ENCODE results near the gene DELE1. TPM values are rescaled to one million over a fixed set of nuclear protein-coding genes. Genes with fewer than 3 reads are reported as not detected.

DELE1 gene
- total and polyA plus RNA-seq, 4 donors: 46.3 to 141 (median 69.2) TPM

- no peak for ATAC-seq (ENCODE audit: insufficient read depth, low FRiP score)
- DNase-seq: no peak
- 67 to 73% methylated on average over 2 of the region's 2 CpGs for WGBS, 2 donors
- Histone ChIP-seq H3K4me3 (no peak overlapping the region), H3K9ac (ENCODE audit: insufficient read depth in 1 of 2, low read length in 2 of 2) (no peak overlapping the region), H3K36me3 (ENCODE audit: control insufficient read depth in 4 of 4, insufficient read depth in 4 of 4, low read length in 4 of 4) (no peaks in the 10 kb centered on the region), H3K27me3 (ENCODE audit: control insufficient read depth in 3 of 3, insufficient read depth in 3 of 3, low read length in 2 of 3) (no peaks in the 10 kb centered on the region), H3K4me1 (ENCODE audit: control insufficient read depth in 5 of 5, insufficient read depth in 5 of 5, low read length in 5 of 5) (no peaks in the 10 kb centered on the region), H3K9me3 (ENCODE audit: control insufficient read depth in 4 of 4, insufficient read depth in 3 of 4, low read length in 3 of 4) (no peaks in the 10 kb centered on the region), H3K27ac (ENCODE audit: low read depth in 1 of 2, low read length in 1 of 2) (no peak overlapping the region)
- TF ChIP-seq, protein P1, sequence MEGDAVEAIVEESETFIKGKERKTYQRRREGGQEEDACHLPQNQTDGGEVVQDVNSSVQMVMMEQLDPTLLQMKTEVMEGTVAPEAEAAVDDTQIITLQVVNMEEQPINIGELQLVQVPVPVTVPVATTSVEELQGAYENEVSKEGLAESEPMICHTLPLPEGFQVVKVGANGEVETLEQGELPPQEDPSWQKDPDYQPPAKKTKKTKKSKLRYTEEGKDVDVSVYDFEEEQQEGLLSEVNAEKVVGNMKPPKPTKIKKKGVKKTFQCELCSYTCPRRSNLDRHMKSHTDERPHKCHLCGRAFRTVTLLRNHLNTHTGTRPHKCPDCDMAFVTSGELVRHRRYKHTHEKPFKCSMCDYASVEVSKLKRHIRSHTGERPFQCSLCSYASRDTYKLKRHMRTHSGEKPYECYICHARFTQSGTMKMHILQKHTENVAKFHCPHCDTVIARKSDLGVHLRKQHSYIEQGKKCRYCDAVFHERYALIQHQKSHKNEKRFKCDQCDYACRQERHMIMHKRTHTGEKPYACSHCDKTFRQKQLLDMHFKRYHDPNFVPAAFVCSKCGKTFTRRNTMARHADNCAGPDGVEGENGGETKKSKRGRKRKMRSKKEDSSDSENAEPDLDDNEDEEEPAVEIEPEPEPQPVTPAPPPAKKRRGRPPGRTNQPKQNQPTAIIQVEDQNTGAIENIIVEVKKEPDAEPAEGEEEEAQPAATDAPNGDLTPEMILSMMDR (IDR thresholded peaks at IDR 0.05; ENCODE audit: control extremely low read depth, extremely low read depth): no peak
Measured at GRCh38 chr5:141898448-141899049, 25.1 kb upstream of the DELE1 start.

DNA sequence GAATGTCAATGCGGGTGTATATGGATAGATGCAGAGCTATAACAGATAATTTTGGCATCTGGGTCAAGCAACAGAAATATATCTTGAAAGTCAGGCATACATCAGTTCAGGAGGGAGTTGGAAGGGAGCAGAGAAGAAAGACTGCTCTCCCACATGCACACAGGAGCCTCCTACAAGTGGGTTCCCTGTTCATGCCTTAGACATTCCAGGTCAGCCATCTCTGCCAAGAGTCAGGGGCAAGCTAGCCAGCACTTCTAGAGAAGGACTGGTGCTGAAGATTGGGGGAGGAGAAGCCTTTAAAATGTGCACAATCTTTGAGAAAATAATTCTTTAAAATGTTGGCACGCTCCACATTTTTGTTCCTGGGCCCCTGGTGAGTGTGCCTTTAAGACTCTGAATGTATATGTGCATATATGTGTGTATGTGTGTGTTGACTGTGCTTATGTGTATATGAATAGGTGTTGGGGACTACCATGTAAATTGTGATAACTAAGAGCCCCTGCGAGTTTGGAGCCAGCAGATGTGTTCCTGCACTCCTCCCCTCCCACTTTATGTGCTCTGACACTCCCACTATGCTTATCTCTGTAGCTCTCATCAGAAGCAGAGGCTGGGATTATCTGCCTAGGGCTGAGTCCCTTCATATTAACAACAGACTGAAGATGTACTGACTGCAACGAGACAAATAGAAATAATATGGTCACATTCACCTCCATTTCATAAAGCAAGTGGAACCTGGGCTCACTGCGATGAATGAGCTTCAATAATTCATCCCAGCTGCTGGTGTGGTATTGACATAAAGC lies 21.5 kb upstream of the DELE1 start:
- 72 to 77% methylated on average over 5 of the region's 5 CpGs for WGBS, 2 donors
- Histone ChIP-seq H3K27ac (ENCODE audit: low read depth in 1 of 2, low read length in 1 of 2) (no peak overlapping the region), H3K36me3 (ENCODE audit: control insufficient read depth in 4 of 4, insufficient read depth in 4 of 4, low read length in 4 of 4) (no peaks in the 10 kb centered on the region), H3K4me3 (no peak overlapping the region), H3K9ac (ENCODE audit: insufficient read depth in 1 of 2, low read length in 2 of 2) (no peak overlapping the region), H3K9me3 (ENCODE audit: control insufficient read depth in 4 of 4, insufficient read depth in 3 of 4, low read length in 3 of 4) (no peaks in the 10 kb centered on the region), H3K4me1 (ENCODE audit: control insufficient read depth in 5 of 5, insufficient read depth in 5 of 5, low read length in 5 of 5) (no peaks in the 10 kb centered on the region), H3K27me3 (ENCODE audit: control insufficient read depth in 3 of 3, insufficient read depth in 3 of 3, low read length in 2 of 3) (no peaks in the 10 kb centered on the region)
- ATAC-seq (ENCODE audit: insufficient read depth, low FRiP score): no peak
- no peak for DNase-seq
- TF ChIP-seq, protein P1 (IDR thresholded peaks at IDR 0.05; ENCODE audit: control extremely low read depth, extremely low read depth): no peak

DNA sequence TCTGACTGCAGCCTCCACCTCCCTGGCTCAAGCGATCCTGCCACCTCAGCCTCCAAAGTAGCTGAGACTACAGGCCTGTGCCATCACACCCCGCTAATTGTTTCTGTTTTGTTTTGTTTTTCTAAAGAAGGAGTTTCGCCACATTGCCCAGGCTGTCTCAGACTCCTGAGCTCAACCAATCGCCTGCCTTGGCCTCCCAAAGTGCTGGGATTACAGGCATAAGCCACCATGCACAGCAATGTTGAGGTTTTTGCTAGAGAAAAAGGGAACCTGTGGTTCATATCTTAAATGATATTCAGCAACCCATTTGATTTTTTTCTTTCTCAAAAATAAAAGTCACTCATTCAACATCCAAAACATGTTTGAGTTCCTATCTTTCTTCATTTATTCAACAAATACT lies 20.4 kb upstream of the DELE1 start:
- ATAC-seq (ENCODE audit: insufficient read depth, low FRiP score): no peak
- no peaks in the 10 kb centered on the region for H3K4me1 ChIP-seq (ENCODE audit: control insufficient read depth in 5 of 5, insufficient read depth in 5 of 5, low read length in 5 of 5)
- no peak overlapping the region for H3K4me3 ChIP-seq
- no peak overlapping the region for H3K27ac ChIP-seq (ENCODE audit: low read depth in 1 of 2, low read length in 1 of 2)
- H3K9ac ChIP-seq (ENCODE audit: insufficient read depth in 1 of 2, low read length in 2 of 2): no peak overlapping the region
- no peaks in the 10 kb centered on the region for H3K9me3 ChIP-seq (ENCODE audit: control insufficient read depth in 4 of 4, insufficient read depth in 3 of 4, low read length in 3 of 4)
- H3K27me3 ChIP-seq (ENCODE audit: control insufficient read depth in 3 of 3, insufficient read depth in 3 of 3, low read length in 2 of 3): peaks cover 0 to 2% (median 0%) of the 10 kb centered on the region in 3 donors
- H3K36me3 ChIP-seq (ENCODE audit: control insufficient read depth in 4 of 4, insufficient read depth in 4 of 4, low read length in 4 of 4): no peaks in the 10 kb centered on the region
- TF ChIP-seq, protein P1 (IDR thresholded peaks at IDR 0.05; ENCODE audit: control extremely low read depth, extremely low read depth): no peak
- 59 to 66% methylated on average over 4 of the region's 4 CpGs for WGBS, 2 donors
- DNase-seq: no peak
